Neural cell (in vitro differentiated cells): ENCODE measurements around the gene RANBP3.

ENCODE experiments used
- EP300 ChIP-seq: fragments of 450-650 bp; conservative IDR thresholded peaks from 2 replicates; pipeline ENCODE4 v1.6.1; 2014; ENCODE audit warnings: antibody characterized with exemption, mild to moderate bottlenecking, moderate library complexity; ENCODE audit not compliant: poor library complexity, severe bottlenecking
- EZH2 ChIP-seq: fragments of 200-600, 300-800 bp; shearing (Covaris generic), sonication (generic); IDR thresholded peaks from 2 replicates; pipeline ENCODE4 v1.6.1; 2014; ENCODE audit warnings: antibody characterized with exemption, low read length, borderline replicate concordance, mild to moderate bottlenecking; ENCODE audit not compliant: insufficient read depth, poor library complexity, severe bottlenecking
- POLR2AphosphoS5 ChIP-seq: IDR thresholded peaks from 2 replicates; pipeline ENCODE4 v1.6.1; 2012
- RAD21 ChIP-seq: fragments of 450-650 bp; conservative IDR thresholded peaks from 2 replicates; pipeline ENCODE4 v1.6.1; 2014; ENCODE audit warnings: antibody characterized with exemption, mild to moderate bottlenecking, moderate library complexity
- SMC3 ChIP-seq: fragments of 450-650 bp; conservative IDR thresholded peaks from 2 replicates; pipeline ENCODE4 v1.6.1; 2014; ENCODE audit warnings: antibody characterized with exemption, mild to moderate bottlenecking, moderate library complexity; ENCODE audit not compliant: poor library complexity
- TAF1 ChIP-seq: IDR thresholded peaks from 2 replicates; pipeline ENCODE4 v1.6.1; 2012; ENCODE audit warnings: low read depth
- TF ChIP-seq, protein P1 (sequence below): fragments of 450-650 bp; IDR thresholded peaks from 2 replicates; pipeline ENCODE4 v1.5.1; 2014; ENCODE audit warnings: antibody characterized with exemption, mild to moderate bottlenecking, moderate library complexity; ENCODE audit not compliant: poor library complexity, severe bottlenecking

DNA sequence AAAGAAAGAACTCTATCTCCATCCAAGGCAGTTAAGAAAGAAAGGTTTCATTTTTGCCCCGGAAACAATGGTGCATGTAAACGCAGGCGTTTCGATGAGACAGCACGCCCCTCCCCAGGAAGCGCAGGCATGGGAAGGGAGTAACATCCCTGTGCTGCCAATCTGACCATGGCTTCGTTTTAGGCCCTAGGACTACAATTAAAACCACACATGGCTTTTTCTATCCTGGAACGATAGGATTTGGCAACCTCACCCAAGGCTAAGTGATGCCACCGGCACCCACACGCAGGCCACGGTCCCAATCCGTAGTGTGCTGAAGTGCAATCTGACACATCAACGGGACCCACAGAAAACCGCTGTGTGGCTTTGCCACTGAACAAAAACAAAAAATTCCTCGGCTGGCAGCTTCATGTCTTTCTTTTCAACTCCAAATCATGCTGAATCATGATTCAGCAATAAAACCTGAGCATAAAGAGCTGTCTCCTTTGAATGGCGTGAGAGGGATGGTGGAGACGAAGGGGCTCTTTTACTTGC is 24.2 kb downstream of the RANBP3 start:
- TF ChIP-seq, protein P1, sequence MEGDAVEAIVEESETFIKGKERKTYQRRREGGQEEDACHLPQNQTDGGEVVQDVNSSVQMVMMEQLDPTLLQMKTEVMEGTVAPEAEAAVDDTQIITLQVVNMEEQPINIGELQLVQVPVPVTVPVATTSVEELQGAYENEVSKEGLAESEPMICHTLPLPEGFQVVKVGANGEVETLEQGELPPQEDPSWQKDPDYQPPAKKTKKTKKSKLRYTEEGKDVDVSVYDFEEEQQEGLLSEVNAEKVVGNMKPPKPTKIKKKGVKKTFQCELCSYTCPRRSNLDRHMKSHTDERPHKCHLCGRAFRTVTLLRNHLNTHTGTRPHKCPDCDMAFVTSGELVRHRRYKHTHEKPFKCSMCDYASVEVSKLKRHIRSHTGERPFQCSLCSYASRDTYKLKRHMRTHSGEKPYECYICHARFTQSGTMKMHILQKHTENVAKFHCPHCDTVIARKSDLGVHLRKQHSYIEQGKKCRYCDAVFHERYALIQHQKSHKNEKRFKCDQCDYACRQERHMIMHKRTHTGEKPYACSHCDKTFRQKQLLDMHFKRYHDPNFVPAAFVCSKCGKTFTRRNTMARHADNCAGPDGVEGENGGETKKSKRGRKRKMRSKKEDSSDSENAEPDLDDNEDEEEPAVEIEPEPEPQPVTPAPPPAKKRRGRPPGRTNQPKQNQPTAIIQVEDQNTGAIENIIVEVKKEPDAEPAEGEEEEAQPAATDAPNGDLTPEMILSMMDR: no peak
- TF ChIP-seq POLR2AphosphoS5 (no peak), EZH2 (no peak), TAF1 (no peak), SMC3 (no peak), RAD21 (no peak), EP300 (no peak)
